K562 (cell line): ENCODE data around the gene NRCAM. TPM values are rescaled to one million over a fixed set of nuclear protein-coding genes. Genes with fewer than 3 reads are reported as not detected.

Source experiments
- C11orf30 ChIP-seq: fragments of 450-650 bp; IDR thresholded peaks from 2 replicates; pipeline ENCODE4 v1.6.1; 2016; ENCODE audit warnings: low read depth, mild to moderate bottlenecking
- CAMTA2 ChIP-seq: fragments of 250-450 bp; sonication (Bioruptor Pico); conservative IDR thresholded peaks from 2 replicates; pipeline ENCODE4 v1.5.1; 2022
- CBX1 ChIP-seq: sonication (generic); IDR thresholded peaks from 2 replicates; pipeline ENCODE4 v1.6.1; 2016; ENCODE audit warnings: antibody characterized with exemption, low read depth, mild to moderate bottlenecking
- DPF2 ChIP-seq: fragments of 450-650 bp; IDR thresholded peaks from 2 replicates; pipeline ENCODE4 v1.6.1; 2016
- KAT2B ChIP-seq: IDR thresholded peaks from one replicate; pipeline ENCODE4 v1.6.1; 2012; ENCODE audit warnings: low read depth, mild to moderate bottlenecking, control low read depth, inconsistent platforms, low read length, moderate library complexity
- KAT8 ChIP-seq: fragments of 450-650 bp; IDR thresholded peaks from 2 replicates; pipeline ENCODE4 v1.6.1; 2016; ENCODE audit warnings: low read depth, mild to moderate bottlenecking
- KDM5B ChIP-seq: fragments of 200-600 bp; sonication (generic); IDR thresholded peaks from 2 replicates; pipeline ENCODE4 v1.6.1; 2012; ENCODE audit warnings: low read depth, mild to moderate bottlenecking, moderate library complexity, low read length, control low read depth, inconsistent platforms; ENCODE audit not compliant: insufficient replicate concordance
- MED1 ChIP-seq: sonication (generic); formaldehyde crosslinking; IDR thresholded peaks from 2 replicates; pipeline ENCODE4 v1.8.1; 2023; ENCODE audit warnings: missing genetic modification reagents, borderline replicate concordance
- MTA3 ChIP-seq: fragments of 450-650 bp; formaldehyde crosslinking; IDR thresholded peaks from 2 replicates; pipeline ENCODE4 v1.6.1; 2017; ENCODE audit warnings: mild to moderate bottlenecking, borderline replicate concordance
- MYBL2 ChIP-seq, 2 experiments: fragments of 450-650 bp in 1 of 2; sonication (generic) in 1 of 2; formaldehyde crosslinking in 1 of 2; IDR thresholded peaks; 2 replicates each; pipeline versions ENCODE4 v1.6.1 to v1.8.1; 2017 to 2022; ENCODE audit warnings: borderline replicate concordance in 1 of 2, inconsistent platforms in 1 of 2, low read depth in 1 of 2, mild to moderate bottlenecking in 1 of 2, missing genetic modification reagents in 1 of 2, moderate library complexity in 1 of 2
- MYC ChIP-seq, 2 experiments: fragments of 250-450 bp in 1 of 2; sonication (Bioruptor Pico) in 1 of 2; IDR thresholded peaks; 2 replicates each; pipeline versions ENCODE4 v1.5.1 to v1.6.1; 2012 to 2021; ENCODE audit warnings: low read depth in 2 of 2, borderline replicate concordance in 1 of 2, improper control_type of control experiment in 1 of 2, low read length in 1 of 2, mild to moderate bottlenecking in 1 of 2, moderate library complexity in 1 of 2
- NR3C1 ChIP-seq: sonication (generic); formaldehyde crosslinking; IDR thresholded peaks from 2 replicates; pipeline ENCODE4 v1.8.1; 2022; ENCODE audit warnings: missing genetic modification reagents
- PKNOX1 ChIP-seq: fragments of 450-650 bp; IDR thresholded peaks from 2 replicates; pipeline ENCODE4 v1.6.1; 2016
- POLR2G ChIP-seq: fragments of 200-400 bp; formaldehyde crosslinking; IDR thresholded peaks from 2 replicates; pipeline ENCODE4 v1.6.1; 2017; ENCODE audit warnings: low read depth, mild to moderate bottlenecking, antibody characterized with exemption, low read length, moderate library complexity
- RCOR1 ChIP-seq, 2 experiments: IDR thresholded peaks; 2 replicates each; pipeline ENCODE4 v1.6.1; 2012; ENCODE audit warnings: low read depth in 2 of 2, low read length in 2 of 2, borderline replicate concordance in 1 of 2, improper control_type of control experiment in 1 of 2
- SAFB ChIP-seq: fragments of 200-400 bp; formaldehyde crosslinking; IDR thresholded peaks from 2 replicates; pipeline ENCODE4 v1.6.1; 2017; ENCODE audit warnings: low read depth, low read length, borderline replicate concordance
- SETDB1 ChIP-seq: IDR thresholded peaks from one replicate; pipeline ENCODE4 v1.6.1; 2012; ENCODE audit warnings: low read length, control low read depth, inconsistent platforms
- SMARCA5 ChIP-seq: fragments of 450-650 bp; IDR thresholded peaks from 2 replicates; pipeline ENCODE4 v1.6.1; 2016
- SREBF1 ChIP-seq: fragments of 150-350 bp; IDR thresholded peaks from 2 replicates; pipeline ENCODE4 v1.6.1; 2014; ENCODE audit warnings: antibody characterized with exemption, low read depth, low read length, borderline replicate concordance
- TAF7 ChIP-seq: fragments of 450-650 bp; IDR thresholded peaks from 2 replicates; pipeline ENCODE4 v1.6.1; 2016; ENCODE audit warnings: missing genetic modification characterization, missing compliant biosample characterization
- ZFP36 ChIP-seq: fragments of 150-350 bp; IDR thresholded peaks from 2 replicates; pipeline ENCODE4 v1.6.1; 2018; ENCODE audit warnings: low read length, low read depth; ENCODE audit not compliant: partially characterized antibody
- ZNF280B ChIP-seq: fragments of 250-450 bp; sonication (Bioruptor Pico); IDR thresholded peaks from 2 replicates; pipeline ENCODE4 v1.5.1; 2021; ENCODE audit warnings: mild to moderate bottlenecking
- ZNF436 ChIP-seq: fragments of 250-450, 450-650 bp; sonication (Bioruptor Pico); formaldehyde crosslinking; IDR thresholded peaks from 2 replicates; pipeline ENCODE4 v1.7.0; 2020; ENCODE audit warnings: mild to moderate bottlenecking
- ZNF695 ChIP-seq: fragments of 450-650 bp; formaldehyde crosslinking; IDR thresholded peaks from 2 replicates; pipeline ENCODE4 v1.4.0; 2020; ENCODE audit warnings: mild to moderate bottlenecking, moderate library complexity
- ZNF778 ChIP-seq: fragments of 450-650 bp; formaldehyde crosslinking; IDR thresholded peaks from 2 replicates; pipeline ENCODE4 v1.4.0; 2020; ENCODE audit warnings: mild to moderate bottlenecking, moderate library complexity
- polyA plus RNA-seq, 8 experiments: library from polyadenylated mRNA; depleted of rRNA in 4 of 8; stranded (reverse) in 5 of 8; unstranded in 3 of 8; fragments of >200 nt; fragmentation: Nextera tagmentation in 2 of 8; fragmentation: Illumina TruSeq in 1 of 8; extraction: Ambion mirVana in 2 of 8; extraction: Trizol in 1 of 8; gene quantifications; 2 replicates each; pipeline versions ENCODE4 v1.2.1 to v1.2.3, GENCODE V29; 2011 to 2014; ENCODE audit warnings: inconsistent platforms in 1 of 8, missing spikeins in 1 of 8
- total RNA-seq, 7 experiments: library from RNA; depleted of rRNA in 6 of 7; stranded (reverse); fragments of >200 nt in 6 of 7; fragmentation: Illumina TruSeq in 2 of 7; extraction: Trizol in 2 of 7; gene quantifications; 2 replicates each; pipeline versions ENCODE4 v1.2.1 to v1.2.3, GENCODE V29; 2011 to 2021; ENCODE audit warnings: low replicate concordance in 1 of 7
- TF ChIP-seq, protein P1 (sequence below): sonication (generic); formaldehyde crosslinking; IDR thresholded peaks from 2 replicates; pipeline ENCODE4 v1.8.0; 2022; ENCODE audit warnings: mild to moderate bottlenecking, missing genetic modification reagents
- TF ChIP-seq, protein P2 (sequence below): fragments of 250-450 bp; sonication (Bioruptor Pico); IDR thresholded peaks from 2 replicates; pipeline ENCODE4 v1.9.0; 2021; ENCODE audit warnings: mild to moderate bottlenecking

The NRCAM gene
- total and polyA plus RNA-seq, 9 of the 15 experiments (the other 6 are each of a cell fraction or from before 2014, with no cell fraction given) = 0.03 to 0.54 (median 0.12) TPM; not detected in 1

GRCh38 chr7:108246227-108246837 is 209.9 kb downstream of the NRCAM start (continued):
- TF ChIP-seq ZNF280B (CRISPR knock-in tag) (no peak), NR3C1 (no peak), ZNF695 (CRISPR knock-in tag) (no peak), KDM5B (no peak), MTA3 (peak; percentile 95), RCOR1 (IDR thresholded peaks at IDR 0.05; ENCODE audit: borderline replicate concordance in 1 of 2, low read depth in 2 of 2, low read length in 2 of 2) (peak; percentile 90 to 94), KAT2B (no peak), CAMTA2 (no peak), MED1 (CRISPR knock-in tag) (no peak), ZNF436 (CRISPR knock-in tag) (no peak), ZFP36 (peak; percentile 76), MYBL2 (IDR thresholded peaks at IDR 0.05; ENCODE audit: low read depth) (no peak; the same call in 1 of the 2 replicates), MYBL2 (CRISPR knock-in tag; IDR thresholded peaks at IDR 0.05; ENCODE audit: borderline replicate concordance) (no peak), MYC (IDR thresholded peaks at IDR 0.05; ENCODE audit: low read depth, low read length) (peak; percentile 56), MYC (CRISPR knock-in tag; IDR thresholded peaks at IDR 0.05; ENCODE audit: borderline replicate concordance, low read depth) (no peak), SAFB (no peak), TAF7 (no peak; the same call in 1 of the 2 replicates), POLR2G (no peak), DPF2 (peak; percentile 100), ZNF778 (CRISPR knock-in tag) (no peak), SMARCA5 (no peak), C11orf30 (peak; percentile 100), SETDB1 (no peak), KAT8 (no peak), CBX1 (no peak), PKNOX1 (peak; percentile 71), SREBF1 (no peak)
- TF ChIP-seq, protein P1, sequence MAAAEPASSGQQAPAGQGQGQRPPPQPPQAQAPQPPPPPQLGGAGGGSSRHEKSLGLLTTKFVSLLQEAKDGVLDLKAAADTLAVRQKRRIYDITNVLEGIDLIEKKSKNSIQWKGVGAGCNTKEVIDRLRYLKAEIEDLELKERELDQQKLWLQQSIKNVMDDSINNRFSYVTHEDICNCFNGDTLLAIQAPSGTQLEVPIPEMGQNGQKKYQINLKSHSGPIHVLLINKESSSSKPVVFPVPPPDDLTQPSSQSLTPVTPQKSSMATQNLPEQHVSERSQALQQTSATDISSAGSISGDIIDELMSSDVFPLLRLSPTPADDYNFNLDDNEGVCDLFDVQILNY (CRISPR knock-in tag) = no peak
- TF ChIP-seq, protein P2, sequence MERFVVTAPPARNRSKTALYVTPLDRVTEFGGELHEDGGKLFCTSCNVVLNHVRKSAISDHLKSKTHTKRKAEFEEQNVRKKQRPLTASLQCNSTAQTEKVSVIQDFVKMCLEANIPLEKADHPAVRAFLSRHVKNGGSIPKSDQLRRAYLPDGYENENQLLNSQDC = no peak
